Astrocyte (in vitro differentiated cells and primary cell): ENCODE measurements around the gene BSG. TPM values are rescaled to one million over a fixed set of nuclear protein-coding genes. Genes with fewer than 3 reads are reported as not detected.

ENCODE experiments used
- DNase-seq: peaks from one replicate; pipeline ENCODE4 v3.0.0-alpha.2; 2010; ENCODE audit warnings: low read depth
- FAIRE-seq: peaks from 2 replicates; lab custom pipeline; 2011; peaks lifted over from hg19 to GRCh38; lab: Jason Lieb, UNC
- H2AFZ ChIP-seq: 2 replicates; pipeline ENCODE4 v1.6.0; 2012; ENCODE audit warnings: low read depth, low read length, inconsistent platforms
- H3K27ac ChIP-seq: 2 replicates; pipeline ENCODE4 v1.5.1; 2011; ENCODE audit warnings: low read depth, low read length, inconsistent platforms
- H3K27me3 ChIP-seq: 2 replicates; pipeline ENCODE4 v1.6.0; 2011; ENCODE audit warnings: low read length, inconsistent platforms; ENCODE audit not compliant: insufficient read depth
- H3K36me3 ChIP-seq: 2 replicates; pipeline ENCODE4 v1.5.1; 2011; ENCODE audit warnings: low read length, inconsistent platforms; ENCODE audit not compliant: insufficient read depth
- H3K4me1 ChIP-seq: 2 replicates; pipeline ENCODE4 v1.5.1; 2011; ENCODE audit warnings: low read length, inconsistent platforms; ENCODE audit not compliant: insufficient read depth
- H3K4me2 ChIP-seq: 2 replicates; pipeline ENCODE4 v1.6.0; 2012; ENCODE audit warnings: low read length, inconsistent platforms
- H3K4me3 ChIP-seq: 2 replicates; pipeline ENCODE4 v1.5.1; 2011; ENCODE audit warnings: low read depth, mild to moderate bottlenecking, low read length, inconsistent platforms; ENCODE audit not compliant: insufficient read depth
- H3K79me2 ChIP-seq: 2 replicates; pipeline ENCODE4 v1.6.0; 2012; ENCODE audit warnings: mild to moderate bottlenecking, low read length, inconsistent platforms; ENCODE audit not compliant: insufficient read depth
- H3K9ac ChIP-seq: 2 replicates; pipeline ENCODE4 v1.6.0; 2012; ENCODE audit warnings: mild to moderate bottlenecking, low read length, inconsistent platforms
- H3K9me3 ChIP-seq: 2 replicates; pipeline ENCODE4 v1.5.1; 2012; ENCODE audit warnings: low read depth, mild to moderate bottlenecking, low read length, inconsistent platforms; ENCODE audit not compliant: insufficient read depth
- H4K20me1 ChIP-seq: 2 replicates; pipeline ENCODE4 v1.6.0; 2012; ENCODE audit warnings: low read length, inconsistent platforms; ENCODE audit not compliant: insufficient read depth
- H3K27ac Mint-ChIP-seq: one replicate; pipeline ENCODE4 v1.8.0; 2021; ENCODE audit warnings: mild to moderate bottlenecking, mixed read lengths; ENCODE audit not compliant: unreplicated experiment
- H3K27me3 Mint-ChIP-seq: one replicate; pipeline ENCODE4 v1.8.0; 2021; ENCODE audit warnings: low read depth, mixed read lengths; ENCODE audit not compliant: unreplicated experiment
- H3K36me3 Mint-ChIP-seq: one replicate; pipeline ENCODE4 v1.8.0; 2021; ENCODE audit warnings: low read depth, mixed read lengths; ENCODE audit not compliant: unreplicated experiment
- H3K4me1 Mint-ChIP-seq: one replicate; pipeline ENCODE4 v1.8.0; 2021; ENCODE audit warnings: low read depth, mixed read lengths; ENCODE audit not compliant: unreplicated experiment
- H3K4me3 Mint-ChIP-seq: one replicate; pipeline ENCODE4 v1.8.0; 2021; ENCODE audit warnings: mild to moderate bottlenecking, moderate library complexity, mixed read lengths; ENCODE audit not compliant: unreplicated experiment
- H3K9me3 Mint-ChIP-seq: one replicate; pipeline ENCODE4 v1.8.0; 2021; ENCODE audit warnings: mild to moderate bottlenecking, mixed read lengths; ENCODE audit not compliant: unreplicated experiment
- EZH2 ChIP-seq: IDR thresholded peaks from 2 replicates; pipeline ENCODE4 v1.6.1; 2012; ENCODE audit warnings: mild to moderate bottlenecking, low read length, inconsistent platforms; ENCODE audit not compliant: insufficient read depth
- total RNA-seq: library from RNA; stranded (reverse); gene quantifications from 2 replicates; pipeline ENCODE4 v1.2.1, GENCODE V29; 2021
- TF ChIP-seq, protein P1 (sequence below): IDR thresholded peaks from 2 replicates; pipeline ENCODE4 v1.5.1; 2011; ENCODE audit warnings: low read depth, mild to moderate bottlenecking, inconsistent platforms, low read length, moderate library complexity; ENCODE audit not compliant: insufficient read depth

Gene BSG
- total RNA-seq, 1 donor from 2014 or later = 807 TPM

DNA sequence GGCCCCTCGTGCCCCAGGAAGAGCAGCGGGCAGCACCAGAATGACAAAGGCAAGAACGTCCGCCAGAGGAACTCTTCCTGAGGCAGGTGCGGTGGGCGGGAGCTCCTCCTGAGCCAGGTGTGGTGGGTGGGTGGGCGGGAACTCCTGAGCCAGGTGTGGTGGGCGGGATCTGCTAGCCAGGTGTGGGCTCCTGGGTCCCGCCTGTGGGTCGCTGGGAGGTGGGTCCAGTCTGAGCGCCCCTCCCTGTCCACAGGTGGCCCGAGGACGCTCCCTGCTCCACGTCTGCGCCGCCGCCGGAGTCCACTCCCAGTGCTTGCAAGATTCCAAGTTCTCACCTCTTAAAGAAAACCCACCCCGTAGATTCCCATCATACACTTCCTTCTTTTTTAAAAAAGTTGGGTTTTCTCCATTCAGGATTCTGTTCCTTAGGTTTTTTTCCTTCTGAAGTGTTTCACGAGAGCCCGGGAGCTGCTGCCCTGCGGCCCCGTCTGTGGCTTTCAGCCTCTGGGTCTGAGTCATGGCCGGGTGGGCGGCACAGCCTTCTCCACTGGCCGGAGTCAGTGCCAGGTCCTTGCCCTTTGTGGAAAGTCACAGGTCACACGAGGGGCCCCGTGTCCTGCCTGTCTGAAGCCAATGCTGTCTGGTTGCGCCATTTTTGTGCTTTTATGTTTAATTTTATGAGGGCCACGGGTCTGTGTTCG is 10.3 kb downstream of the BSG start:
- H3K36me3 Mint-ChIP-seq = peaks cover 8% of the 10 kb centered on the region
- peaks cover 78% of the 10 kb centered on the region for H4K20me1 ChIP-seq
- H3K27me3 Mint-ChIP-seq = no peaks in the 10 kb centered on the region
- peaks cover 39% of the 10 kb centered on the region for H3K79me2 ChIP-seq
- no peak overlapping the region for H3K27ac ChIP-seq
- DNase-seq = no peak
- peak overlapping the region; percentile 20 for H3K4me2 ChIP-seq
- peaks cover 21% of the 10 kb centered on the region for H3K4me1 ChIP-seq
- no peak overlapping the region for H3K9ac ChIP-seq
- peaks cover 5% of the 10 kb centered on the region for H3K36me3 ChIP-seq
- H3K9me3 ChIP-seq = no peaks in the 10 kb centered on the region
- no peak overlapping the region for H3K4me3 ChIP-seq
- peaks cover 21% of the 10 kb centered on the region for H3K4me1 Mint-ChIP-seq
- H3K27ac Mint-ChIP-seq = peak overlapping the region; percentile 62
- H3K9me3 Mint-ChIP-seq = no peaks in the 10 kb centered on the region
- TF ChIP-seq, protein P1, sequence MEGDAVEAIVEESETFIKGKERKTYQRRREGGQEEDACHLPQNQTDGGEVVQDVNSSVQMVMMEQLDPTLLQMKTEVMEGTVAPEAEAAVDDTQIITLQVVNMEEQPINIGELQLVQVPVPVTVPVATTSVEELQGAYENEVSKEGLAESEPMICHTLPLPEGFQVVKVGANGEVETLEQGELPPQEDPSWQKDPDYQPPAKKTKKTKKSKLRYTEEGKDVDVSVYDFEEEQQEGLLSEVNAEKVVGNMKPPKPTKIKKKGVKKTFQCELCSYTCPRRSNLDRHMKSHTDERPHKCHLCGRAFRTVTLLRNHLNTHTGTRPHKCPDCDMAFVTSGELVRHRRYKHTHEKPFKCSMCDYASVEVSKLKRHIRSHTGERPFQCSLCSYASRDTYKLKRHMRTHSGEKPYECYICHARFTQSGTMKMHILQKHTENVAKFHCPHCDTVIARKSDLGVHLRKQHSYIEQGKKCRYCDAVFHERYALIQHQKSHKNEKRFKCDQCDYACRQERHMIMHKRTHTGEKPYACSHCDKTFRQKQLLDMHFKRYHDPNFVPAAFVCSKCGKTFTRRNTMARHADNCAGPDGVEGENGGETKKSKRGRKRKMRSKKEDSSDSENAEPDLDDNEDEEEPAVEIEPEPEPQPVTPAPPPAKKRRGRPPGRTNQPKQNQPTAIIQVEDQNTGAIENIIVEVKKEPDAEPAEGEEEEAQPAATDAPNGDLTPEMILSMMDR = no peak
- no peak for TF ChIP-seq EZH2
- no peaks in the 10 kb centered on the region for H3K27me3 ChIP-seq
- no peak for FAIRE-seq
- H3K4me3 Mint-ChIP-seq = peak overlapping the region; percentile 50
- no peak overlapping the region for H2AFZ ChIP-seq

GRCh38 chr19:583198-583967 is 11.0 kb downstream of the BSG start:
- Mint-ChIP-seq H3K4me3 (peak overlapping the region; percentile 70), H3K9me3 (no peaks in the 10 kb centered on the region), H3K27me3 (no peaks in the 10 kb centered on the region), H3K36me3 (peaks cover 8% of the 10 kb centered on the region), H3K27ac (peak overlapping the region; percentile 62), H3K4me1 (peaks cover 19% of the 10 kb centered on the region)
- no peak for TF ChIP-seq EZH2
- TF ChIP-seq, protein P1 = no peak
- Histone ChIP-seq H3K27me3 (no peaks in the 10 kb centered on the region), H2AFZ (no peak overlapping the region), H3K9ac (no peak overlapping the region), H3K4me2 (peak overlapping the region; percentile 20), H3K36me3 (peaks cover 5% of the 10 kb centered on the region), H3K9me3 (no peaks in the 10 kb centered on the region), H3K4me3 (no peak overlapping the region), H4K20me1 (peaks cover 71% of the 10 kb centered on the region), H3K4me1 (peaks cover 24% of the 10 kb centered on the region), H3K27ac (no peak overlapping the region), H3K79me2 (peaks cover 31% of the 10 kb centered on the region)
- FAIRE-seq (no peak), DNase-seq (no peak)

- Histone ChIP-seq H2AFZ (no peak overlapping the region), H3K4me2 (no peak overlapping the region), H3K4me3 (no peak overlapping the region), H3K9me3 (no peaks in the 10 kb centered on the region), H3K9ac (no peak overlapping the region), H3K79me2 (peaks cover 27% of the 10 kb centered on the region), H3K4me1 (peaks cover 27% of the 10 kb centered on the region), H3K27me3 (no peaks in the 10 kb centered on the region), H3K36me3 (peaks cover 5% of the 10 kb centered on the region), H3K27ac (no peak overlapping the region), H4K20me1 (peaks cover 67% of the 10 kb centered on the region)
- DNase-seq (no peak), FAIRE-seq (no peak)
- no peaks in the 10 kb centered on the region for H3K9me3 Mint-ChIP-seq
- H3K27ac Mint-ChIP-seq = no peak overlapping the region
- peak overlapping the region; percentile 70 for H3K4me3 Mint-ChIP-seq
- H3K4me1 Mint-ChIP-seq = peaks cover 19% of the 10 kb centered on the region
- TF ChIP-seq EZH2 = no peak
- TF ChIP-seq, protein P1 = no peak
- H3K27me3 Mint-ChIP-seq = no peaks in the 10 kb centered on the region
- H3K36me3 Mint-ChIP-seq = peaks cover 8% of the 10 kb centered on the region
Observed at GRCh38 chr19:583968-584239, 11.5 kb downstream of the BSG start.
